ENCODE results near the gene SV2B.
"Not testable (repeated sequence)": the region's sequence is repeated elsewhere in the genome, so short reads cannot be mapped to it uniquely, and the experiment has no call there.

Gene SV2B

GRCh38 chr15:91319371-91320059 is 219.5 kb downstream of the SV2B start:
- Mint-ChIP-seq H3K36me3 (ENCODE audit: low read depth) (no peaks in the 10 kb centered on the region), H3K4me1 (peaks cover 28% of the 10 kb centered on the region), H3K4me3 (no peak overlapping the region), H3K9me3 (peaks cover 8% of the 10 kb centered on the region), H3K27me3 (no peaks in the 10 kb centered on the region), H3K27ac (no peak overlapping the region)
- no peak for DNase-seq
- ATAC-seq, result no peak

GRCh38 chr15:91320101-91320500 is 220.0 kb downstream of the SV2B start:
- H3K4me1 Mint-ChIP-seq, result peaks cover 28% of the 10 kb centered on the region
- H3K36me3 Mint-ChIP-seq (ENCODE audit: low read depth), result no peaks in the 10 kb centered on the region
- DNase-seq, result no peak
- H3K4me3 Mint-ChIP-seq, result no peak overlapping the region
- H3K27me3 Mint-ChIP-seq, result no peaks in the 10 kb centered on the region
- ATAC-seq, result peak; percentile 49
- H3K27ac Mint-ChIP-seq, result no peak overlapping the region
- peaks cover 9% of the 10 kb centered on the region for H3K9me3 Mint-ChIP-seq

- Mint-ChIP-seq H3K9me3 (no peaks in the 10 kb centered on the region), H3K4me1 (peaks cover 8% of the 10 kb centered on the region), H3K4me3 (no peak overlapping the region), H3K27me3 (no peaks in the 10 kb centered on the region), H3K36me3 (ENCODE audit: low read depth) (no peaks in the 10 kb centered on the region), H3K27ac (no peak overlapping the region)
- ATAC-seq (no peak), DNase-seq (no peak)
These were observed 229.9 kb downstream of the SV2B start for GRCh38 chr15:91329914-91330313.

GRCh38 chr15:91331581-91331980 is 231.5 kb downstream of the SV2B start:
- Mint-ChIP-seq H3K4me3 (no peak overlapping the region), H3K4me1 (peaks cover 12% of the 10 kb centered on the region), H3K27me3 (no peaks in the 10 kb centered on the region), H3K9me3 (no peaks in the 10 kb centered on the region), H3K36me3 (ENCODE audit: low read depth) (no peaks in the 10 kb centered on the region), H3K27ac (no peak overlapping the region)
- ATAC-seq, result no peak
- DNase-seq, result no peak

DNA sequence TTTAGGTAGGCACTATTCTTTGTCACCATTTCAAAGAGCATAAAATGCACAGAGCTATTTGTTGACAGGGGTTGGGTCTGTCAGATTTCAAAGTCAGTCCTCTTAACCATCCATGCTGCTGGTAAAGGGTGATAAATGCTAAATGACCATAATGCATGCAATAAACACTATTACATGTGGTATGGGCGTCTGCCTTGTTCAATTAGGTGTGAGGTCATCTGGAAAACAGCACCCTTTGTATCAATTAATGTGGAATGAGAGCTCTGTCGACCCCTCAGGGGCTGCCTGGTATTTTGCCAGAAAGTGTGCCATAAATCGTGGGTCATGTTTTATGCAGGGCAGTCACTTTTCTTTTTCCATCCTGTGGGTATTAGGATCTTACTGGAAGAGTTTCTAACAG is 235.6 kb downstream of the SV2B start:
- Mint-ChIP-seq H3K27ac (no peak overlapping the region), H3K4me1 (peaks cover 14% of the 10 kb centered on the region), H3K4me3 (no peak overlapping the region), H3K27me3 (no peaks in the 10 kb centered on the region), H3K36me3 (ENCODE audit: low read depth) (no peaks in the 10 kb centered on the region), H3K9me3 (no peaks in the 10 kb centered on the region)
- DNase-seq (no peak), ATAC-seq (no peak)

GRCh38 chr15:91336687-91337086 is 236.6 kb downstream of the SV2B start:
- Mint-ChIP-seq H3K4me1 (peaks cover 14% of the 10 kb centered on the region), H3K27ac (peak overlapping the region; percentile 50), H3K9me3 (no peaks in the 10 kb centered on the region), H3K4me3 (no peak overlapping the region), H3K27me3 (no peaks in the 10 kb centered on the region), H3K36me3 (ENCODE audit: low read depth) (no peaks in the 10 kb centered on the region)
- DNase-seq, result no peak
- no peak for ATAC-seq

GRCh38 chr15:91338766-91339165 is 238.7 kb downstream of the SV2B start:
- Mint-ChIP-seq H3K36me3 (ENCODE audit: low read depth) (no peaks in the 10 kb centered on the region), H3K9me3 (no peaks in the 10 kb centered on the region), H3K27ac (no peak overlapping the region), H3K27me3 (no peaks in the 10 kb centered on the region), H3K4me1 (peaks cover 14% of the 10 kb centered on the region), H3K4me3 (no peak overlapping the region)
- DNase-seq, result no peak
- ATAC-seq, result no peak

DNA sequence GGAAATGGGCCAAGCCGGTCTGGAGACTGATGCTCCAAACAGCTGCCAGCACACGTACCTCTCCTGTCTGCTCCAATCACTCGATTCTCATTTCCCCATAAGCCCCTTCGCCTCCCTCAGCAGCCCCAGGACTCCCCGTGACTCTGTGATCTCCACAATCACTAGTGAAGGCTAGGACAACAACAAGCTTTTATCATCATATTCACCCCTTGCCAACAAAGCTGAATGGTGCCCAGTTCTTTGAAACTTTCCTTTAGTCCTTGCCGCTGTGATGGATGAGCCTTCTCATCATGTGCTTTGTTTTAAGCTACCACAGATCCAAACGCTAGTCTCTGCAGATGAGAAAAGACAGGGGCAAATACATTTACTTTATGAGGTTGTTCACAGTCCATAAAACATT is 242.0 kb downstream of the SV2B start:
- Mint-ChIP-seq H3K27ac (no peak overlapping the region), H3K4me1 (peaks cover 5% of the 10 kb centered on the region), H3K4me3 (no peak overlapping the region), H3K27me3 (peaks cover 2% of the 10 kb centered on the region), H3K36me3 (ENCODE audit: low read depth) (no peaks in the 10 kb centered on the region), H3K9me3 (no peaks in the 10 kb centered on the region)
- ATAC-seq (no peak), DNase-seq (no peak)

DNA sequence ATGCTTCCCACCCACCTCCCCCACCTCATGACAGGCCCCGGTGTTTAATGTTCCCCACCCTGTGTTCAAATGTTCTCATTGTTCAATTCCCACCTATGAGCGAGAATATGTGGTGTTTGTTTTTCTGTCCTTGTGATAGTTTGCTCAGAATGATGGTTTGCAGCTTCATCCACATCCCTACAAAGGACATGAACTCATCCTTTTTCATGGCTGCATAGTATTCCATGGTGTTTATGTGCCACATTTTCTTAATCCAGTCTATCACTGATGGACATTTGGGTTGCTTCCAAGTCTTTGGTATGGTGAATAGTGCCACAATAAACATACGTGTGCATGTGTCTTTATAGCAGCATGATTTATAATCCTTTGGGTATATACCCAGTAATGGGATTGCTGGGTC is 244.9 kb downstream of the SV2B start:
- not testable (repeated sequence) for ATAC-seq; H3K36me3 Mint-ChIP-seq (ENCODE audit: low read depth); H3K9me3 Mint-ChIP-seq; H3K4me3 Mint-ChIP-seq; H3K27ac Mint-ChIP-seq; DNase-seq; H3K27me3 Mint-ChIP-seq
- peaks cover 13% of the 10 kb centered on the region for H3K4me1 Mint-ChIP-seq

GRCh38 chr15:91345736-91346135 is 245.7 kb downstream of the SV2B start:
- Mint-ChIP-seq H3K4me3 (no peak overlapping the region), H3K9me3 (no peaks in the 10 kb centered on the region), H3K27ac (no peak overlapping the region), H3K4me1 (peaks cover 13% of the 10 kb centered on the region), H3K36me3 (ENCODE audit: low read depth) (no peaks in the 10 kb centered on the region), H3K27me3 (peaks cover 2% of the 10 kb centered on the region)
- no peak for DNase-seq
- no peak for ATAC-seq

- DNase-seq (no peak), ATAC-seq (no peak)
- Mint-ChIP-seq H3K4me3 (no peak overlapping the region), H3K36me3 (ENCODE audit: low read depth) (no peaks in the 10 kb centered on the region), H3K4me1 (peaks cover 13% of the 10 kb centered on the region), H3K27ac (no peak overlapping the region), H3K9me3 (no peaks in the 10 kb centered on the region), H3K27me3 (peaks cover 2% of the 10 kb centered on the region)
These were observed 246.2 kb downstream of the SV2B start for GRCh38 chr15:91346259-91346658.

GRCh38 chr15:91348752-91349500 is 248.9 kb downstream of the SV2B start:
- ATAC-seq (no peak), DNase-seq (no peak)
- no peaks in the 10 kb centered on the region for H3K36me3 Mint-ChIP-seq (ENCODE audit: low read depth)
- no peaks in the 10 kb centered on the region for H3K9me3 Mint-ChIP-seq
- no peak overlapping the region for H3K4me3 Mint-ChIP-seq
- H3K27ac Mint-ChIP-seq, result no peak overlapping the region
- H3K4me1 Mint-ChIP-seq, result peaks cover 13% of the 10 kb centered on the region
- peaks cover 2% of the 10 kb centered on the region for H3K27me3 Mint-ChIP-seq
